ENCODE data around the gene VPS52. TPM values are rescaled to one million over a fixed set of nuclear protein-coding genes. Genes with fewer than 3 reads are reported as not detected.
A peak's percentile ranks its signal among the peaks of the same experiment; 100 is the strongest.
"Not testable (repeated sequence)": the region's sequence is repeated elsewhere in the genome, so short reads cannot be mapped to it uniquely, and the experiment has no call there.

Gene VPS52
- total RNA-seq, 1 experiment from 2014 or later = 33.8 TPM

- no peaks in the 10 kb centered on the region for H3K9me3 ChIP-seq (replicated peaks)
- no peak overlapping the region for H3K4me3 ChIP-seq
- no peak for DNase-seq
- peaks cover 4% of the 10 kb centered on the region; the same call in 1 of the 2 replicates for H3K4me1 ChIP-seq
- H3K36me3 ChIP-seq = peaks cover 52% of the 10 kb centered on the region
- H3K27me3 ChIP-seq = no peaks in the 10 kb centered on the region
- H3K27ac ChIP-seq = no peak overlapping the region
Measured at GRCh38 chr6:33278810-33279209, 7.1 kb upstream of the VPS52 start.

- H3K4me1 ChIP-seq = peaks cover 4% of the 10 kb centered on the region
- peaks cover 52% of the 10 kb centered on the region for H3K36me3 ChIP-seq
- no peak for DNase-seq
- no peaks in the 10 kb centered on the region for H3K9me3 ChIP-seq (replicated peaks)
- H3K27me3 ChIP-seq = no peaks in the 10 kb centered on the region
- no peak overlapping the region for H3K4me3 ChIP-seq
- H3K27ac ChIP-seq = no peak overlapping the region
Measured at GRCh38 chr6:33278392-33278741, 6.7 kb upstream of the VPS52 start.

GRCh38 chr6:33277663-33278391, 6.2 kb upstream of the VPS52 start:
- H3K4me3 ChIP-seq = no peak overlapping the region
- DNase-seq = peak in 1 of 2 experiments; percentile 29
- peaks cover 7% of the 10 kb centered on the region for H3K4me1 ChIP-seq
- no peak overlapping the region for H3K27ac ChIP-seq
- H3K27me3 ChIP-seq = no peaks in the 10 kb centered on the region
- peaks cover 54% of the 10 kb centered on the region for H3K36me3 ChIP-seq
- H3K9me3 ChIP-seq (replicated peaks) = no peaks in the 10 kb centered on the region

GRCh38 chr6:33276864-33277662, 5.4 kb upstream of the VPS52 start, which contains the start of gene B3GALT4:
B3GALT4 (plus strand) TSS chr6:33277123; CDS start chr6:33277420, 297 bp downstream.
- Histone ChIP-seq H3K36me3 (peaks cover 61% of the 10 kb centered on the region), H3K4me3 (no peak within 1 kb of the TSS), H3K4me1 (peaks cover 7% of the 10 kb centered on the region), H3K27me3 (no peaks in the 10 kb centered on the region), H3K27ac (no peak within 1 kb of the TSS), H3K9me3 (replicated peaks) (no peaks in the 10 kb centered on the region)
- DNase-seq = peak; percentile 42 to 43

GRCh38 chr6:33276581-33276863, 4.8 kb upstream of the VPS52 start:
- H3K4me3 ChIP-seq = no peak overlapping the region
- peaks cover 61% of the 10 kb centered on the region for H3K36me3 ChIP-seq
- H3K9me3 ChIP-seq (replicated peaks) = no peaks in the 10 kb centered on the region
- no peak for DNase-seq
- H3K27ac ChIP-seq = no peak overlapping the region
- H3K27me3 ChIP-seq = no peaks in the 10 kb centered on the region
- H3K4me1 ChIP-seq = peaks cover 7% of the 10 kb centered on the region

- H3K36me3 ChIP-seq = peaks cover 61% of the 10 kb centered on the region
- not testable (repeated sequence) for H3K27ac ChIP-seq
Measured at GRCh38 chr6:33275795-33276580, 4.3 kb upstream of the VPS52 start.

GRCh38 chr6:33273924-33274902, 2.5 kb upstream of the VPS52 start:
- peaks cover 54% of the 10 kb centered on the region for H3K36me3 ChIP-seq
- no peaks in the 10 kb centered on the region for H3K9me3 ChIP-seq (replicated peaks)
- H3K4me1 ChIP-seq = peaks cover 7% of the 10 kb centered on the region
- no peak overlapping the region for H3K27ac ChIP-seq
- no peaks in the 10 kb centered on the region for H3K27me3 ChIP-seq
- DNase-seq = no peak
- peak overlapping the region; percentile 72; the same call in 1 of the 2 replicates for H3K4me3 ChIP-seq

More at GRCh38 chr6:33275795-33276580, 4.3 kb upstream of the VPS52 start:
- not testable (repeated sequence) for H3K9me3 ChIP-seq (replicated peaks); DNase-seq; H3K27me3 ChIP-seq; H3K4me3 ChIP-seq; H3K4me1 ChIP-seq

- H3K36me3 ChIP-seq = peaks cover 52% of the 10 kb centered on the region
- no peak for DNase-seq
Measured at GRCh38 chr6:33273129-33273923, 1.6 kb upstream of the VPS52 start.

GRCh38 chr6:33272275-33273128, 826 bp upstream of the VPS52 start:
- Histone ChIP-seq H3K27ac (peak overlapping the region; percentile 84), H3K9me3 (replicated peaks) (no peaks in the 10 kb centered on the region), H3K4me3 (peak overlapping the region; percentile 72), H3K4me1 (peaks cover 7% of the 10 kb centered on the region), H3K27me3 (no peaks in the 10 kb centered on the region), H3K36me3 (peaks cover 48% of the 10 kb centered on the region)
- DNase-seq = no peak

More at GRCh38 chr6:33273129-33273923, 1.6 kb upstream of the VPS52 start:
- Histone ChIP-seq H3K27ac (peak overlapping the region; percentile 84), H3K4me3 (peak overlapping the region; percentile 72), H3K4me1 (peaks cover 7% of the 10 kb centered on the region), H3K27me3 (no peaks in the 10 kb centered on the region), H3K9me3 (replicated peaks) (no peaks in the 10 kb centered on the region)

- Histone ChIP-seq H3K4me1 (peaks cover 7% of the 10 kb centered on the region), H3K4me3 (peak overlapping the region; percentile 72), H3K27ac (peak overlapping the region; percentile 84), H3K9me3 (replicated peaks) (no peaks in the 10 kb centered on the region), H3K36me3 (peaks cover 40% of the 10 kb centered on the region), H3K27me3 (no peaks in the 10 kb centered on the region)
- no peak for DNase-seq
Measured at GRCh38 chr6:33271117-33271467, 584 bp downstream of the VPS52 start.

- no peaks in the 10 kb centered on the region for H3K4me1 ChIP-seq
- peaks cover 13% of the 10 kb centered on the region; the same call in 1 of the 2 replicates for H3K36me3 ChIP-seq
- DNase-seq = no peak
- H3K27me3 ChIP-seq = no peaks in the 10 kb centered on the region
- no peak overlapping the region for H3K27ac ChIP-seq
- H3K4me3 ChIP-seq = no peak overlapping the region
- H3K9me3 ChIP-seq (replicated peaks) = no peaks in the 10 kb centered on the region
Measured at GRCh38 chr6:33264015-33264414, 7.7 kb downstream of the VPS52 start.

- DNase-seq = not testable (repeated sequence)
- H3K36me3 ChIP-seq = peaks cover 16% of the 10 kb centered on the region; the same call in 1 of the 2 replicates
Measured at GRCh38 chr6:33262490-33262889, 9.2 kb downstream of the VPS52 start.

More at GRCh38 chr6:33262490-33262889, 9.2 kb downstream of the VPS52 start:
- H3K4me1 ChIP-seq; H3K4me3 ChIP-seq; H3K27ac ChIP-seq; H3K27me3 ChIP-seq; H3K9me3 ChIP-seq (replicated peaks): not testable (repeated sequence)

Data from SJCRH30 (cell line).